NCI-H146 (cell line): Measurements from ENCODE around the gene ADNP2.

Experiments
- DNase-seq: peaks from one replicate; lab custom pipeline; 2025; lab: John Stamatoyannopoulos, UW

Gene ADNP2

DNA sequence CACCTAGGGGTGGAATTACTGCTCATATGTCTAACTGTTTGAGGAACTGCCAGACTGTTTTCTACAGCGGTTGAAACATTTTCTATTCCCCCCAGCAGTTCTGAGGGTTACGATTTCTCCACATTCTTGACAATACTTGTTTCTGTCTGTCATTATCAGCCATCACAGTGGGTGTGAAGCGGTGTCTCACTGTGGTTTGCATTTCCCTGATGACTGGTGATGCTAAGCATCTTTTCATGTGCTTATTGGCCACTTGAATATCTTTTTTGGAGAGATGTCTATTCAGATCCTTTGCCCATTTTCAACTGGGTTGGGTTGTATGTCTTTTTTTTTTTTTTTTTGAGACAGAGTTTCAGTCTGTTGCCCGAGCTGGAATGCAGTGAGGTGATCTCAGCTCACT, 63.0 kb downstream of the ADNP2 start:
- no peak for DNase-seq

DNA sequence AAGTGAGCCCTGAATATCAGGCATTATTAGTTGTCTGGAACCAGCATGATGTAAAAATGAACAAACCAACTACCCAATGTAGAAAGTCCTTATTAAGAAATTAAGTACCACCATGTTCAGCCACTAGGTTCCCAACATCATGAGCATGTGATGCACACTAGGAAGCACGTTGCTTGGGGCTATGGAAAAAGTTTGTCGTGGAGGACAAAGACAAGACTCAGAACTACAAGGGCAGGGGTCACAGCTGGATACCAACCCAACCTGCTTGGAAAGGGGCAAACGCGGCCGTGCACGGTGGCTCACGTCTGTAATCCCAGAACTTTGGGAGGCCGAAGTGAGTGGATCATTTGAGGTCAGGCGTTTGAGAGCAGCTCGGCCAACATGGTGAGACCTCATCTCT, 64.0 kb downstream of the ADNP2 start:
- DNase-seq = no peak

DNA sequence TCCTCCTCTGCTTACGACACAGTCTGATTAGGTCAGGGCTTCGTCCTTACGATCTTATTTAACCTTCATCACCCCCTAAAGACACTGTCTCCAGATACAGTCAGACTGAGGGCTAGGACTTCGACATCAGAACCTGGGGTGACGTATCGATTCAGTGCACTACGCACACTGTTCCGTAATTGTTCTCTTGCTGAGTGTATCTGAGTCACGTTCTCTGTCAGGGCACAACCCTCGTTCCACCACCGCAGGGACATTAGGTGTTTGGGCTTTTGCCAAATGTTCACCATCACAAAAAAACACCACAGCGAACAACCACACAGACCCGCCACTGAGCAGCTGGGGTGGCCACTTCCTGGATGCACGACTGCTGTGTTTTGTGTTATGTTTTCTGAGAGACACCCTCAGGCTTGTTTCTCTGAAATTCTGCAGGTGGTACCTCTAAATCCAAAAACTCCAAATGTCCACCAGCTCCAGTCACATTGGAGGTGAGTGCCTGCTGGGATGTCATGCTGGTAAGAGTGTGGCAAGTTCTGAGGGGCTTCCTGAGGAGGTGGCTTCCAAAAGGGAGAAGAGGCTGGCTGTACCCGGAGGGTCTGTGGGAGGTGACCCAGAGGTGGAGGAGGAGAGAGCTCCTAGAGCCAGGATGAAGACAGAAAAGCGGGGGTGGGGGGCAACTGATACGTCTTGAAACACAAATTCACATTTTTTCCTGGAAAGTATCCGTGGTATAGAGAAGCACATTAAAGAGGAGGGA, 66.6 kb downstream of the ADNP2 start:
- DNase-seq = no peak

DNA sequence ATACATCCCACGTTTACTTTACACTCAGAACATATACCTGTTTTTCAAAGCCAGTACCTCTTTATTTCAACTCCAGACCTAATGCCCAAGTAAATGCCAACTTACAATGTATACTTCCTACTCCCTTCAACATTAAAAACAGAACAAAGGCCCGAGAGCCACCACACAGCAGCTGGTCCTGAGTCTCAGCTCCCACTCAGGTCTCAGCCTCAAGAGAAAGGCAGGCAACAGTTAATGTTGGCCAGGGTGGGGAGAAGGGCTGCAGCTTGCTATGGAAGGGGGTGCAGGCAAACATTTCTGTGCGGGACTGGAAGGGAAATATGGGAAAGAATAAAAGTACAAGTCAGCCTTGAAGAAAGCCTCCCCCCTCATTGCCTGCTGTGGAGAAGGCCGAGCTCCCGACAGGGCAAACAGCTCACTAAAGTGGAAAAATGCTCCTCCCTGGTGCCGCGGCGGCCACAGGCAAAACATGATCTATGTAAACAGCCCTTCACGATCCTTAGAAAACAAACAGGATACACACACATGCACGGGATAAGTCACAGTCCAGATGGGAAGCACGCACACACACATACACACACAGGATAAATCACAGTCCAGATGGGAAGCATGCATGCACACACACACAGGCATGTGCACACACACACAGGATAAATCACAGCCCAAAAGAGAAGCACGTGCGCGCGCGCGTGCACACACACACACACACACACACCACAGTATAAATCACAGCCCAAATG, 67.4 kb downstream of the ADNP2 start:
- DNase-seq = no peak

DNA sequence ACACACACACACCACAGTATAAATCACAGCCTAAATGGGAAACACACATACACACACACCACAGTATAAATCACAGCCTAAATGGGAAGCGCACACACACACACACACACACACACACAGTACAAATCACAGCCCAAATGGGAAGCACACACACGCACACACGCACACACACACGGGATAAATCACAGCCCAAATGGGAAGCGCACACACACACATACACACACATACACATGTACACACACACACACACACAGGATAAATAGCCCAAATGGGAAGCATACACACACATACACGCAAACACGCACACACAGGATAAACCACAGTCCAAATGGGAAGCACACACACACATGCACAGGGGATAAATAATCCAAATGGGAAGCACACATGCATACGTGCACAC, 68.1 kb downstream of the ADNP2 start:
- no peak for DNase-seq

DNA sequence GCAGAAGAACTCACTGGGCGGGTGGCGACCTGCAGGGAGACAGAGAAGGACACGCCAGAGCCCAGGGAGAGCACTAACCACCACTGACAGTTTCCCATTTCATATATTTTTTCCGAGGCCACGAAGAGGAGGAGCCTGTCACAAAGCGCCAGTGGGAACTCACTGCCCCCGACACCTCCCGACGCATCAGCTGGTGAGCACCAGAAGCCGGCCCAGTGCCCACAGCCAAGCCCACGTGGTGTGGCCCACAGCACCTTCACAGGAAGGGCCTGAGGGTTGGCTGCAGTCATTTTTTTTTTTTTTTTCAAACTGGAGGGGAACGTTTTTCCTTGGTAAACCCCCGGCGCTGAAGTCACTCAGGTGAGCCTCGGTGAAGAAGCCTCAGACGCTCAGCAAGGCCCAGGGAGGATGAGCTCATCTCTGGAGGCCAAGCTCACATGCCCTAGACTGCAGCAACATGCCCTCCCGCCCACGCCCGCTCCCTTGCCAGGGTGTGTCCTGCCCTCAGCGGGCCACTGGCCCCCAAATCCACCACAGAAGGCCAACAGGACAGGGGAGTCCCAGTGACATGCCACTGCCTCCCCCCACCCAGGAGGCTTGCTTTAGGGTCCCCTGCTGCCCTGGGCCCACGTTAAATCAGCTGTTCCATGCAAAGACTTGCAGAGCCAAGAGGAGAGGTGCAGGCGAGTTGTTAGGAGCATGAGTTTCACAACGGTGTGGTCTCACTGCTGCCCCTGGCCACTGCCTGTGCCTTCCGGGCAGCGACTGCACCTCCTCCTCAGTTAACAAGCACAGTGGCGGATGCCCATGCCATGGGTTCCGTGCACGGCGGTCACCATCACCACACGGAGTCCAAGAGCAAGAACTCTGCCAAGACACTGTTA, 70.1 kb downstream of the ADNP2 start:
- no peak for DNase-seq

DNA sequence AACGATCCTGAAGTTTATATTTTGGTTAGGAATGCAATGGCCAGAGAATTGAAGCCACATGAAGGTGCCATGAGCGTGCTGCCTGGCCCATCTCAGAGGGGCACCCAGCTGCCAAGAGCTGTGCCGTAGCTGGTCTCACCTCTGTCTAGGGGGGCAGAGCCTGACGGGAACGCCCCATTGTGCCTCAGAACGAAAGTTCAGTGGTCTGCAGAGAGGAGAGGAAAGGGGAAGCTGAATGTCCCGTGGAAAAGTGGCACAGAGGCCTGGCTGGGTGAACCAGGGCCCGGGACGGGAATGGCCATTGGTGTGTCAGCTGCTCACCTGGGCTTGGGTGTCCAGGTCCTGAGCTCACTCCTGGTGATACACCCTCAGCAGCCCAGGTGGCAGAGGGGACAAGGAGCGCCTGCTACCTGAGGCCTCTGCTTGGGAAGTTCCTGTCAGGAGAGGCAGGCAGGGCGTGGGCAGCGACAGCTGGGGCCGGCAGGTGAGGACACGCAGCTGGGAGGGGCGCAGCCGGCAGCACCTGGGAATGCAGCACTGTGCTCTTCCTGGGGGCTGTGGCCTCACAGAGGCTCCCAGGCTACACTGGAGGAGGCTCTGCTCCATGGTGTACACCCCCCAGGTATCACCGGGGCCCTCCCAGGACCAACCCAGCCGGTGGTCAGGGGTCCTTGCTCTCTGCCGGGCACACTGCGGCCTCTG, 70.9 kb downstream of the ADNP2 start:
- DNase-seq = peak; percentile 73

DNA sequence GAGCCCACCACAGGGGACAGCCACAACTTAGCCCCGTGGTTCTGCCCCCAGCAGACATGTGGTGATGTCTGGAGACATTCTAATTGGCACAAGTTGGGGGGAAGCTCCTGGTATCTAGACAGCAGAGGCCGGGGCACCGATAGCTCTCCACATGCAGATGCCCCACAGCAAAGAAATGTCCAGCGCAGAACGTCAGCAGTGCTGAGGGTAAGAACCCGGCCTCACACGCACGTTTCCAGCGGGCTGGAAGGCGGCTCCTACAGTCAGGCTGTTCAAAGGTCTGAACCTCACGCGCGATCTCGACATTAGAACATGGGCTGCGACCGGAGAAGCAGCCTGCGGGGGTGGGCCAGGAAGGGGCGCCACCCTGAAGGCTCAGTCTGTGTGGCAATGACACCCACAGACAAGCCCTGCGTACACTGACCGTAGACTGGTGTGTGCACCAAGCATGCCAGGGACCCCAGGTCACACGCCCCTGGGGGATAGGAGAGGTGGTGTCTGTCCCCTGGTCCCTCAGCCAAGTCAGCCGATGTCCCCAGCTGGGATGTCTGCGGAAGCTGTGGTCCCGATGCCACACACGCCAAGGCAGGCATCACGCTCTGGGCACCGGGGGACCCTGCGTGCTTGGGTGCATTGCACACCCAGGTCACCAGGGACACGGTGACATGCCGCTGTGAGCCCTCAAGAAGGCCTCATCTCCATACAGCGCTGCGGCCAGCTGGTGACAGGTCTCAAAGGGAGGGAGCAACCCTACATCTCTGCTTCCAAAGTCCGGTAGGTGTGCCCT, 71.9 kb downstream of the ADNP2 start:
- DNase-seq = no peak

DNA sequence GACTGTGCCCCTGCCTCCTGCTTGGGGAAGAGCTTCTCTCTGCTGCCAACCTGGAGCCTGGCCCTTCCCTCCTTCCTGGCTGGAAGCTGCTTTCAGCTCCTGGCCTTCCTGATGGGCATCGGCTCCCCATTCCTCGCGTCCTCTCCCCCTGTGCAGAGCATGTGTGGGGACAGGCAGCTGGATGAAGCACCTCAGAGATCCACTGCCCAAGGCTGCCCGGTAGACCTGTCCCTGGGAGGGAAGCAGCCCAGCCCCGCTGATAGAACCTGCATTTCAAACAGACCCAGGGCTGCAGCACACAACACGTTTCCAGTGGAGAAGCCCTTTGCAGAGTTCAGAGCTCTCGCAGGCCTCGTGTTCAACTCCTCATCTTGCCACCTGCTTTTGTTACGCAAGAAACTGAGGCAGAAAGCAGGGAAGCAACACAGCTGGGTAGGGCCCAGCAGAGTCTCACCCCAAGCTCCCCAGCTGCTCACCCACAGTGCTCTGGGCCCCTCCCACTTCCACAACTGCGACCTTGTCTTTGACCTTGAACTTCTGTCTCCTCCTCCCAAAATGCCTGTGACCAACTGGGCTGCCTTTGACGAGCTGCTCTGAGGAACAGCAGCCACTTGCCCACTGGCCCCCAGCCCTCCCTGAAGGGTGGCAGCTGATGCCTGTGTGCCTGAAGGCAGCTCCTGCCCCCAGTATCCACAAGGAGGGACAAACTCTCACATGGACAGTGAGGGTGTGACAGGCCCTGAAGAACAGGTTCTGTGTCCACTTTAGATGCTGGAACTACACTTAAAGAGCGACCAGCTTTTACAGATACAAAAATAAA, 72.8 kb downstream of the ADNP2 start:
- no peak for DNase-seq

DNA sequence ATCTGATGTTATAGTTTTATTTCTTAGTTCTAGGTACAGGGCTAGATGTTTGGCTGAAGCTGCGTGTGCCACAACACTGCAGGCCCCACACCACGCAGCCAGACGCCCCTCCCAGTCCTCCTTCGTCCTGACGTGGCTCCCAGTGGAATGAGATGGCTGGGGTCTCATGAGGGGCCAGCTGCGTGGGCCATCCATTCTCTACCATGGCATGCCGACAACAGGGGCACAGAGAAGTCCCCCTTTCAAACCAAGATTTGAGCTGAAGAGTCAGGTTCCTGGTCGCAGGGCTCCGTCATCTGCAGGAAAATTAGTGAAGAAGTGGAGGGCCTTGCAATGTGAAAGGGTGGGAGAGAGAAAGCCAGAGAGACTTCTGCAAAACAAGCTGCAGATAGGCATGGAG, 73.8 kb downstream of the ADNP2 start:
- no peak for DNase-seq

DNA sequence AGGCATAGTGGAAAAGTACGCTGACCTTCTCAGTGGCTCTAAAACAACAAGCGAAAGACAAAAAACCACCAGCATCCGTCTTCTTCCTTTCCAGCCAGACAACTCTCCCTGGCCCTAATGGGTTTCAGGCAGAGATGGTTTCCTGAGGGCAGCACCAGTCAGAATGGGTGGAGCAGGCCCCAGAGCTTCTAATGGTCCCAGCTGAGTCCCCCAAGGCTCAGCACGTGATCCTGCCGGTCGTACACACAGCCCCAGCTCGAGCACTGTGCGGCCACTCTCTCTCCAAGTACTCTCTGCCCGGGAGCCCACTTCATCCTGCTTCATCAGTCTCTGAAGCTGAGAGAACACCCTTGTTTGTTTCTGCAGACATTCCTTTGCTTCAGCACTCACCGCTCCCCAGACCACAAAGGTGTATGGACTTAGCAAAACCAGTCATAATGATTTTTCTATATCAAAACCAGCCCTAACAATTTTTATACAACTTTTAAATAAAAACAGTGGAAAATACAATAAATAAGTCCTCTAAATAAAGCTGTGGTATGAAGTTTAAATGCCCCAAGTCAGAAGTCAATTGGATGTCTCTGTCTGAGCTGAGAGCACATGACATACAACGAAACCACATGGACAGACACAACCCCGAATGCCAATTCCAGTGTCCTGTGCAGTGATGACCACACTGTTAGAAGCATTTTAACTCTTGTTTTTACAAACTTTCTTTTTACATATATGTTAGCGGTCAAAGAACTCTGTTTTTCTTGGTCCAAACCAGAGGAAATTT, 74.4 kb downstream of the ADNP2 start:
- DNase-seq = no peak

DNA sequence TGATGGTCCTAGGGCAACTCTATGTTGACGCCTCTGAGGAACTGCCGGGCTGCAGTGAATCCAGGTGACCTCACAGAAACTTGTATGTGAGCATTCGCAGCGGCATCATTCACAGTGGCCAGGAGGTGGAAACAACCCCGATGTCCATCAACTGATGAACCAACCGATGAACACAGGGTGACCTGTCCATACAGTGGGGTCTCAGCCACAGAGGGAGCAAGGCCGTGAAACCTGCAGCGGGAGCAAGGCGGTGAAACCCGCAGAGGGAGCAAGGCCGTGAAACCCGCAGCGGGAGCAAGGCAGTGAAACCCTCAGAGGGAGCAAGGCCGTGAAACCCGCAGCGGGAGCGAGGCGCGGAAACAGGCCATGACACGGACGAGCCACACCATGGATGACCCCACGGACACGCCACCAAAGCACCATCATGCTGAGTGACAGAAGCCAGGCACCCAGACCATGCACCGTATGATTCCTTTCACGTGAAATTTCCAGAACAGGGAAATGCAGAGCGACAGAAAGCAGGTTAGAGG, 75.2 kb downstream of the ADNP2 start:
- DNase-seq = no peak

DNA sequence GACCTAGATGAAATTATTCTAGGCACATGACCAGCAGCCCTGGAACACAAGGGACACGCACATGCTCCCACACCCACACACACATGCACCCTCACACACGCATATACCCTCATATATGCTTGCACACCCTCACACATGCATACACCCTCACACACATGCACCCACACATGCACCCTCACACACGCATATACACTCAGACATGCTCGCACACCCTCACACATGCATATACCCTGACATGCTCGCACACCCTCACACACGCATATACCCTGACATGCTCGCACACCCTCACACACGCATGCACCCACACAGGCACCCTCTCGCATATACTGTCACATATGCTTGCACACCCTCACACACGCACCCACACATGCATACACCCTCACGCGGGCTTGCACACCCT, 76.5 kb downstream of the ADNP2 start:
- no peak for DNase-seq

DNA sequence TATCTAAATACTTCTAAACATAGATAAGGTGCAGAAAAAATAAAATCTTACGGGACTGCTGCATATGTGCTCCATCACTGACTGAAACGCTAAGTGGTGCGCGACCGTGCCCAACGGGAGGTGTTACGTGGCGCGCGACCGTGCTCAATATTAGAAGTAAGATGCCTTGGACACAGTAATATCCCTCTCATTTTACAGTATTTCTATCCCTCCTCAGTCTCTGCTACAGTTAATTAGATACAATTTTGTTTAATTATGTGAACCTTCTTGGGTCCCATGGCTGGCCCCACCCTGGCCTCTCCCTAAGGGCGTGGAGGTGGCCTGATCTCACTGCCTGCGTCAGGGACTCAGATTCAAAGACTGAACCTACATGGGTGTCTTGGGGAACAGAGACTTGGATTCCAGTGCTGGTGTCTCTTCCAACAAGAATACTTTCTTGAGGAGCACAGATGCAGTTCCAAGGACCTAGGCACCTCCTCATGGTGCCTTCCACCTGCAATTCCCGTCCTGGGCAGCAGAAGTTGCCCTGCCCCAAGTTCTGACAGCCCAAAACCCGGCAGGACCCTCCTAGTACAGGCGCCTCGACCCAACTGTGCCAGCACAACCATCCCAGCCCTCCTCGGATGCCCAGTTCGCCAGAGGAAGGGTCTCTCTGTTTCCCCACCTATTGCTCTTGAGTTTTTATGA, 79.0 kb downstream of the ADNP2 start:
- DNase-seq = no peak

DNA sequence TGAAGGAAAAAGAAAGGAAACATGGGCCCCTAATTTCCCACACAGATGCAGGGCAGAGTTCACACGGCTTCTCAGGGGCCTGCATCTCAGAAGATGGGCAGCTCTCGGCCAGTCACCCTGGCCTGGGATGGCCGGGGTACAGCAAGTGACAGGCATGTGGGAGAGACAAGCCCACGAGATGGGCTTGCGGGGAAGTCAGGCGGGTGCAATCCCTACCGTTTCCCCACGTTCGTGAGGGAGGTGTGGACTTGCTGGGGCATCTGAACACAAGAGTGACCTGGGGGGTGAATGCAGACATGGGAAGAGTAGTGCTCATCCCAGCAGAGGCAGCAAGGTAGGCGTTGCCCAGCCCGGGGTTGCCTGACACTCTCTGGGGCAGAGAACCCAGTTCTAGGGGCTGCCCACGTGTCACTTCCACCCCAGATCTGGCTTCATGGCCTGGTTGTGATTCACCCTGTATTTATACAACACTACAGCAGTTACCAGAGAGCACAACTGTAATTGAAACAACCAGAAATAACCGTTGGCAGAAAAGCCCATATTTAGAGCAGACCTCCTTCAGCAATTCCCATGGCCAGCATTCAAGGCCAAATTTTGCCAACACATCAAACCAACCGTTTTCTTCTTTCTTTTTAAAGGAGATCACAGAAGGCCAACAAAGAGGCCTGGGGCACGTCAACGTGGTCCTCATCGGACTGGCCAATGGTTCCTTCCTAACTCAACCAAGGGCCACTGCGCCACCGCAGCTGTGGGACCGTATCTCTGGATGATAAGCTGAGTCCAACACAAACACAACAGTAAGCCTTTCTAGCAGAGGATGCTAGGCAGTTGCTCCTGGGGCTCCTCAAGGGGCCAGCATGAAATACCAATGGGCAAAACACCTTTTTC, 79.8 kb downstream of the ADNP2 start:
- no peak for DNase-seq

DNA sequence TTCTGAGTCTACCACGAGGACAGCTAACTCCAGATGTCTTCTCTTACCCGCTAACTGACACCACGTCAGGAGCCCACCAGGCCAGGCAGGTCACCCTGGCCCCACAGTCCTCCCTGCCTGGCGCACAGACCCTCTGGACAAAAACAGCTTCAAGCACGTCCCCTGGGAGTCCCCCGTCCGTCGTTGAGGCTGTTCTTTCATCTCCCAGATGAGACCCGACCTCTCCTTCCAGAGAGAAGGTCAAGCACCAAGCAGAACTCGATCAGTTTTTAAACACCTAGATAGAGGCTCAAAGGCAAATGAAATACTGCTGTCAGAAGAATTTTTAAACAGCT, 80.4 kb downstream of the ADNP2 start:
- DNase-seq = no peak
